GM12878 (cell line): ENCODE measurements around the gene TRAPPC3. TPM values are rescaled to one million over a fixed set of nuclear protein-coding genes. Genes with fewer than 3 reads are reported as not detected.

Experiments
- ATAC-seq: fragments of 200-7000 bp; cut with Tn5 transposase; 3 replicates; pipeline ENCODE4 v1.9.1; 2020; ENCODE audit warnings: mild to moderate bottlenecking, moderate library complexity
- BruUV-seq: library from RNA; stranded (reverse); fragments of 400-500 nt; replicated peaks from 2 replicates; lab custom pipeline; 2021; lab: Mats Ljungman, UMichigan
- CTCF ChIA-PET: fragments of 300-600 bp; sonication (Branson Sonifier 250); formaldehyde crosslinking; extraction: SDS; loops from one replicate; lab custom pipeline; 2021; ENCODE audit warnings: inconsistent platforms; lab: Yijun Ruan, JAX
- POLR2A ChIA-PET: fragments of 350-600 bp; formaldehyde crosslinking; extraction: SDS; loops from one replicate; lab custom pipeline; 2021; ENCODE audit warnings: inconsistent platforms; lab: Charles Lee
- RAD21 ChIA-PET: fragments of 300-600 bp; sonication (Branson Sonifier 250); formaldehyde crosslinking; loops from one replicate; lab custom pipeline; 2023; ENCODE audit warnings: antibody characterized with exemption; ENCODE audit not compliant: unreplicated experiment; lab: Charles Lee
- SMC1A ChIA-PET: fragments of 300-600 bp; sonication (Branson Sonifier 250); formaldehyde crosslinking; loops from one replicate; lab custom pipeline; 2023; ENCODE audit not compliant: unreplicated experiment, uncharacterized antibody; lab: Charles Lee
- DNase-seq: peaks from one replicate; pipeline ENCODE4 v3.0.0-alpha.2; 2011; ENCODE audit warnings: low read depth, low spot score
- FAIRE-seq: peaks from 3 replicates; lab custom pipeline; 2011; peaks lifted over from hg19 to GRCh38; lab: Jason Lieb, UNC
- H2AFZ ChIP-seq: 2 replicates; pipeline ENCODE4 v1.6.0; 2011; ENCODE audit warnings: low read depth, low read length, control low read depth; ENCODE audit not compliant: control insufficient read depth
- H3K27ac ChIP-seq: 2 replicates; pipeline ENCODE4 v1.5.1; 2011; ENCODE audit warnings: control low read depth; ENCODE audit not compliant: control insufficient read depth, insufficient read depth
- H3K27me3 ChIP-seq, 2 experiments: replicated peaks in 1 of 2; 2 replicates each; pipeline versions ENCODE4 v1.6.0 to v1.6.1; 2011; ENCODE audit warnings: low read length in 1 of 2; ENCODE audit not compliant: control insufficient read depth in 2 of 2, insufficient read depth in 2 of 2
- H3K36me3 ChIP-seq, 2 experiments: 2 replicates each; pipeline ENCODE4 v1.5.1; 2011; ENCODE audit warnings: low read length in 1 of 2; ENCODE audit not compliant: control insufficient read depth in 2 of 2, insufficient read depth in 2 of 2
- H3K4me1 ChIP-seq: 2 replicates; pipeline ENCODE4 v1.6.1; 2011; ENCODE audit warnings: mild to moderate bottlenecking, low read length, moderate library complexity, mixed read lengths; ENCODE audit not compliant: control insufficient read depth, insufficient read depth
- H3K4me2 ChIP-seq: 2 replicates; pipeline ENCODE4 v1.6.0; 2011; ENCODE audit warnings: control low read depth; ENCODE audit not compliant: control insufficient read depth, insufficient read depth
- H3K4me3 ChIP-seq: fragments of 200-600 bp; sonication (generic); 2 replicates; pipeline ENCODE4 v1.5.1; 2016
- H3K79me2 ChIP-seq: 2 replicates; pipeline ENCODE4 v1.6.0; 2011; ENCODE audit warnings: low read length; ENCODE audit not compliant: control insufficient read depth, insufficient read depth
- H3K9ac ChIP-seq: 2 replicates; pipeline ENCODE4 v1.8.0; 2011; ENCODE audit warnings: low read length, control low read depth, mixed read lengths; ENCODE audit not compliant: control insufficient read depth, insufficient read depth
- H3K9me3 ChIP-seq: replicated peaks from 3 replicates; pipeline ENCODE4 v1.5.1; 2011; ENCODE audit warnings: mild to moderate bottlenecking, low read length; ENCODE audit not compliant: control insufficient read depth, insufficient read depth
- H4K20me1 ChIP-seq: 2 replicates; pipeline ENCODE4 v1.6.0; 2011; ENCODE audit not compliant: control insufficient read depth, insufficient read depth
- FOXK2 ChIP-seq: fragments of 450-650 bp; IDR thresholded peaks from 2 replicates; pipeline ENCODE4 v1.6.1; 2017; ENCODE audit warnings: mild to moderate bottlenecking, moderate library complexity
- FOXM1 ChIP-seq: IDR thresholded peaks from 2 replicates; pipeline ENCODE4 v1.6.1; 2012; ENCODE audit warnings: low read depth, mild to moderate bottlenecking, inconsistent platforms, low read length, moderate library complexity
- HDAC2 ChIP-seq: fragments of 200-600 bp; sonication (generic); IDR thresholded peaks from 2 replicates; pipeline ENCODE4 v1.6.1; 2017
- KLF5 ChIP-seq: fragments of 450-650 bp; IDR thresholded peaks from 2 replicates; pipeline ENCODE4 v1.6.1; 2014; ENCODE audit warnings: mild to moderate bottlenecking; ENCODE audit not compliant: partially characterized antibody
- NR2C1 ChIP-seq: fragments of 450-650 bp; IDR thresholded peaks from 2 replicates; pipeline ENCODE4 v1.6.1; 2017; ENCODE audit warnings: antibody characterized with exemption, mild to moderate bottlenecking, moderate library complexity
- SRF ChIP-seq, 2 experiments: IDR thresholded peaks; 2 replicates each; pipeline ENCODE4 v1.6.1; 2011; ENCODE audit warnings: low read depth in 2 of 2, low read length in 2 of 2, mild to moderate bottlenecking in 1 of 2, moderate library complexity in 1 of 2
- TCF3 ChIP-seq: IDR thresholded peaks from 2 replicates; pipeline ENCODE4 v1.6.1; 2012; ENCODE audit warnings: low read depth, mild to moderate bottlenecking, low read length, borderline replicate concordance; ENCODE audit not compliant: insufficient read depth
- ZNF207 ChIP-seq: fragments of 450-650 bp; IDR thresholded peaks from 2 replicates; pipeline ENCODE4 v1.6.1; 2014; ENCODE audit warnings: antibody characterized with exemption, mild to moderate bottlenecking, borderline replicate concordance
- WGBS: methylation state at CpG from one replicate; pipeline ENCODE4 v1.1.6; 2016; ENCODE audit warnings: low lambda C conversion rate; ENCODE audit not compliant: insufficient replicate concordance, insufficient coverage; ENCODE audit errors: missing lambda C conversion rate; 5-methylcytosine and 5-hydroxymethylcytosine counted together
- in situ Hi-C: fragments of 300-500 bp; cut with MboI; formaldehyde crosslinking; loops from 9 replicates; pipeline ENCODE4 v1.14.3; 2018; ENCODE audit warnings: mixed read lengths
- intact Hi-C: fragments of 100-400 bp; cut with micrococcal nuclease; formaldehyde crosslinking; loops from one replicate; pipeline ENCODE4 v1.14.2; 2022; ENCODE audit not compliant: unreplicated experiment
- polyA plus RNA-seq, 11 experiments: library from polyadenylated mRNA; depleted of rRNA in 4 of 11; unstranded in 6 of 11; stranded (reverse) in 5 of 11; fragments of >200 nt; fragmentation: Nextera tagmentation in 4 of 11; fragmentation: Illumina TruSeq in 1 of 11; extraction: Ambion mirVana in 4 of 11; extraction: Trizol in 1 of 11; gene quantifications; 1 replicate in 1 of 11; 2 replicates in 10 of 11; pipeline versions ENCODE4 v1.2.1 to v1.2.3, GENCODE V29; 2011 to 2016; ENCODE audit warnings: inconsistent platforms in 2 of 11, missing spikeins in 2 of 11, low read depth in 1 of 11
- total RNA-seq, 4 experiments: library from RNA; depleted of rRNA in 3 of 4; stranded (reverse); fragments of >200 nt in 3 of 4; fragmentation: Illumina TruSeq in 1 of 4; extraction: Trizol in 1 of 4; gene quantifications; 2 replicates each; pipeline versions ENCODE4 v1.2.1 to v1.2.3, GENCODE V29; 2013 to 2021
- TF ChIP-seq, protein P1 (sequence below): IDR thresholded peaks from 2 replicates; pipeline ENCODE4 v1.6.1; 2012; ENCODE audit warnings: low read length, inconsistent platforms
- TF ChIP-seq, protein P2 (sequence below): fragments of 450-650 bp; IDR thresholded peaks from 2 replicates; pipeline ENCODE4 v1.6.1; 2016; ENCODE audit warnings: mild to moderate bottlenecking

The TRAPPC3 gene
- total and polyA plus RNA-seq, 10 of the 15 experiments (the other 5 are each of a cell fraction or from before 2014, with no cell fraction given): 14.7 to 122 (median 70.5) TPM

DNA sequence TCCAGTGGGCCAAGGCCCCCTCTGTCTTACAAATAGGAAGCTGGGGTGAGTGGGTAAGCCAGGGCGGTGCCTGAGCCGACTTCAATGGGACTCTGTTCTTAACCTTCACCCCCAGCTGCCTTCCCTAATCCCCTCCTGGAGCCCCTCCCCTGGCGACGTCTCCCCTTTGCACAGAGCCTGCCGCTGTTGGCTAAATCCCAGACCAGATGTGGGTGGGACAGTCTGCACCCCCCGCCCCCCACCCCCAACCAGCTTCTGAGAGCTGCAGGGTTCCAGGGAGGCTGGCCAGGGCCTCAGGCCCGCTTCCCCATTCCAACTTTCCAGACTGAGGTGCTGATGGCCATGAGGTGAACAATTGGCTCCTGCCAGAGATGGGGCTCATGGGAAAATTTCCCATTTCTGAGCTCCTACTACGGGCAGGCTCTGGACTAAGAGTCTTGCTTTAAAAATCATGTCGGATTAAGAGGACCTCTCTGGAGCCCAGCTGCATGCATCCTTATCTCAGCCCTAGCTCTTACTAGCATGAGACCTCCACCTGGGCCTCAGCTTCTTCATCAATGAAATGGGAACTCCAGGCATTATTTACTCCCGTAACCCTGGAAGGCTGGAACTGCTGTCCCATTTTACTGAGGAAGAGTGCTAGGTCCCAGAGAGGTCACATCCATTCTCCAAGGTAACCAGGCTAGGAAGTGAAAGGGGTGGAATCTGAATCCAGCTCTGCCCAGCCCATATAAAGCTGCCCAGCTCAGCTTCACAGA, 30.7 kb downstream of the TRAPPC3 start:
- no peak for ATAC-seq
- no peaks in the 10 kb centered on the region; a peak in 3 of 4 replicates for H3K27me3 ChIP-seq
- ChIA-PET CTCF (interaction anchor here (1.3 to 1.9 kb wide), 3 partner anchors 11 to 16 kb away, joined by 3 to 8 read pairs (median 4); no protein-coding TSS in a partner anchor), RAD21 (interaction anchor here (0.6 to 1.0 kb wide), 3 partner anchors 17 to 166 kb away, joined by 3 read pairs; no protein-coding TSS in a partner anchor), POLR2A (no interaction called here), SMC1A (interaction anchor here (0.6 to 1.2 kb wide), 3 partner anchors 16 to 25 kb away, joined by 3 read pairs; no protein-coding TSS in a partner anchor)
- peaks cover 9% of the 10 kb centered on the region for H3K4me1 ChIP-seq
- TF ChIP-seq FOXK2 (no peak), ZNF207 (no peak), SRF (IDR thresholded peaks at IDR 0.05; ENCODE audit: low read depth in 2 of 2, low read length in 2 of 2) (no peak), FOXM1 (no peak), KLF5 (no peak), HDAC2 (no peak), NR2C1 (no peak), TCF3 (no peak)
- TF ChIP-seq, protein P1, sequence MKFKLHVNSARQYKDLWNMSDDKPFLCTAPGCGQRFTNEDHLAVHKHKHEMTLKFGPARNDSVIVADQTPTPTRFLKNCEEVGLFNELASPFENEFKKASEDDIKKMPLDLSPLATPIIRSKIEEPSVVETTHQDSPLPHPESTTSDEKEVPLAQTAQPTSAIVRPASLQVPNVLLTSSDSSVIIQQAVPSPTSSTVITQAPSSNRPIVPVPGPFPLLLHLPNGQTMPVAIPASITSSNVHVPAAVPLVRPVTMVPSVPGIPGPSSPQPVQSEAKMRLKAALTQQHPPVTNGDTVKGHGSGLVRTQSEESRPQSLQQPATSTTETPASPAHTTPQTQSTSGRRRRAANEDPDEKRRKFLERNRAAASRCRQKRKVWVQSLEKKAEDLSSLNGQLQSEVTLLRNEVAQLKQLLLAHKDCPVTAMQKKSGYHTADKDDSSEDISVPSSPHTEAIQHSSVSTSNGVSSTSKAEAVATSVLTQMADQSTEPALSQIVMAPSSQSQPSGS: no peak
- TF ChIP-seq, protein P2, sequence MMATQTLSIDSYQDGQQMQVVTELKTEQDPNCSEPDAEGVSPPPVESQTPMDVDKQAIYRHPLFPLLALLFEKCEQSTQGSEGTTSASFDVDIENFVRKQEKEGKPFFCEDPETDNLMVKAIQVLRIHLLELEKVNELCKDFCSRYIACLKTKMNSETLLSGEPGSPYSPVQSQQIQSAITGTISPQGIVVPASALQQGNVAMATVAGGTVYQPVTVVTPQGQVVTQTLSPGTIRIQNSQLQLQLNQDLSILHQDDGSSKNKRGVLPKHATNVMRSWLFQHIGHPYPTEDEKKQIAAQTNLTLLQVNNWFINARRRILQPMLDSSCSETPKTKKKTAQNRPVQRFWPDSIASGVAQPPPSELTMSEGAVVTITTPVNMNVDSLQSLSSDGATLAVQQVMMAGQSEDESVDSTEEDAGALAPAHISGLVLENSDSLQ: no peak
- DNase-seq: no peak
- H3K9ac ChIP-seq: no peak overlapping the region
- no peak overlapping the region for H2AFZ ChIP-seq
- in situ Hi-C loops: no loop called here
- no peaks in the 10 kb centered on the region for H3K9me3 ChIP-seq
- FAIRE-seq: no peak
- no peaks in the 10 kb centered on the region for H4K20me1 ChIP-seq
- BruUV-seq: no TSS peak
- H3K4me3 ChIP-seq: no peak overlapping the region
- H3K36me3 ChIP-seq: no peaks in the 10 kb centered on the region
- H3K4me2 ChIP-seq: no peak overlapping the region
- H3K79me2 ChIP-seq: no peaks in the 10 kb centered on the region
- 27% methylated on average over 10 of the region's 10 CpGs for WGBS
- intact Hi-C loops: no loop called here
- H3K27ac ChIP-seq: no peak overlapping the region
